Activated CD4-positive, alpha-beta T cell treated with anti-CD3 and anti-CD28 coated beads for 24 hours (primary cell): Measurements from ENCODE around the gene ABCA2.
"Not testable (repeated sequence)": the region's sequence is repeated elsewhere in the genome, so short reads cannot be mapped to it uniquely, and the experiment has no call there.

Experiments
- DNase-seq, 2 donors: peaks; one replicate each; pipeline ENCODE4 v3.0.0-alpha.2; 2020; ENCODE audit warnings: low read depth in 2 of 2

ABCA2 gene

GRCh38 chr9:137015976-137016375 is 12.1 kb downstream of the ABCA2 start:
- no peak for DNase-seq

- DNase-seq, result no peak
Measured at GRCh38 chr9:137015540-137015930, 12.5 kb downstream of the ABCA2 start.

- no peak for DNase-seq
Measured at GRCh38 chr9:137014776-137015539, 13.1 kb downstream of the ABCA2 start.

- no peak for DNase-seq
Measured at GRCh38 chr9:137014166-137014565, 13.9 kb downstream of the ABCA2 start.

GRCh38 chr9:137013571-137013940 is 14.5 kb downstream of the ABCA2 start:
- no peak for DNase-seq

GRCh38 chr9:137012694-137013570 is 15.1 kb downstream of the ABCA2 start:
- no peak for DNase-seq

GRCh38 chr9:137011907-137012675 is 15.9 kb downstream of the ABCA2 start:
- DNase-seq, result no peak

GRCh38 chr9:137011156-137011555 is 16.9 kb downstream of the ABCA2 start:
- no peak for DNase-seq

- no peak for DNase-seq
Measured at GRCh38 chr9:137009938-137010732, 17.9 kb downstream of the ABCA2 start.

GRCh38 chr9:137009217-137009616 is 18.8 kb downstream of the ABCA2 start:
- DNase-seq, result no peak

- no peak for DNase-seq
Measured at GRCh38 chr9:137008312-137008711, 19.7 kb downstream of the ABCA2 start.

GRCh38 chr9:137007816-137008270 is 20.2 kb downstream of the ABCA2 start:
- no peak for DNase-seq

GRCh38 chr9:137007108-137007815 is 20.8 kb downstream of the ABCA2 start:
- DNase-seq, result no peak

- DNase-seq, result no peak
Measured at GRCh38 chr9:137006116-137007003, 21.7 kb downstream of the ABCA2 start.

GRCh38 chr9:137004285-137004684 is 23.8 kb downstream of the ABCA2 start:
- not testable (repeated sequence) for DNase-seq

GRCh38 chr9:137002646-137003041 is 25.4 kb downstream of the ABCA2 start:
- no peak for DNase-seq

- DNase-seq, result no peak
Measured at GRCh38 chr9:137001857-137002645, 26.0 kb downstream of the ABCA2 start.

- DNase-seq, result no peak
Measured at GRCh38 chr9:137000177-137000930, 27.7 kb downstream of the ABCA2 start.
